HG02938 (cell line): ENCODE data around the gene DNM2.

ENCODE experiments used
- ATAC-seq: cut with Tn5 transposase; IDR thresholded peaks from one replicate; pipeline ENCODE4 v1.9.1; 2021; ENCODE audit warnings: mild to moderate bottlenecking, moderate library complexity; ENCODE audit not compliant: unreplicated experiment

DNM2 gene

GRCh38 chr19:10811391-10812111 is 93.7 kb downstream of the DNM2 start:
- ATAC-seq = no peak

GRCh38 chr19:10812196-10812595 is 94.3 kb downstream of the DNM2 start:
- no peak for ATAC-seq

- ATAC-seq = no peak
Observed at GRCh38 chr19:10812902-10813404, 95.1 kb downstream of the DNM2 start.

- no peak for ATAC-seq
Observed at GRCh38 chr19:10815007-10815536, 97.2 kb downstream of the DNM2 start.

GRCh38 chr19:10815969-10816644 is 98.2 kb downstream of the DNM2 start:
- no peak for ATAC-seq

GRCh38 chr19:10816691-10817090 is 98.8 kb downstream of the DNM2 start:
- no peak for ATAC-seq

- ATAC-seq = no peak
Observed at GRCh38 chr19:10817291-10818038, 99.6 kb downstream of the DNM2 start.

GRCh38 chr19:10818301-10819123 is 100.6 kb downstream of the DNM2 start:
- no peak for ATAC-seq

GRCh38 chr19:10819124-10820060 is 101.5 kb downstream of the DNM2 start:
- ATAC-seq = no peak

- ATAC-seq = no peak
Observed at GRCh38 chr19:10820173-10820572, 102.3 kb downstream of the DNM2 start.

GRCh38 chr19:10823690-10824089 is 105.8 kb downstream of the DNM2 start:
- ATAC-seq = no peak

- ATAC-seq = no peak
Observed at GRCh38 chr19:10826231-10826630, 108.4 kb downstream of the DNM2 start.

GRCh38 chr19:10826846-10827245 is 109.0 kb downstream of the DNM2 start:
- no peak for ATAC-seq

- no peak for ATAC-seq
Observed at GRCh38 chr19:10828981-10829821, 111.3 kb downstream of the DNM2 start.

- ATAC-seq = no peak
Observed at GRCh38 chr19:10829967-10830366, 112.1 kb downstream of the DNM2 start.

GRCh38 chr19:10830370-10830769 is 112.5 kb downstream of the DNM2 start:
- no peak for ATAC-seq

- ATAC-seq = no peak
Observed at GRCh38 chr19:10830931-10831779, 113.3 kb downstream of the DNM2 start.
